H1 (cell line): ENCODE results near the gene DISP3. TPM values are rescaled to one million over a fixed set of nuclear protein-coding genes. Genes with fewer than 3 reads are reported as not detected.

Experiments
- BRCA1 ChIP-seq: IDR thresholded peaks from 2 replicates; pipeline ENCODE4 v1.6.1; 2012; ENCODE audit warnings: low read depth, low read length, improper control_type of control experiment
- CHD7 ChIP-seq: fragments of 300-600 bp; sonication (generic); IDR thresholded peaks from 2 replicates; pipeline ENCODE4 v1.7.1; 2012; ENCODE audit warnings: low read length, moderate library complexity, mild to moderate bottlenecking, inconsistent platforms; ENCODE audit not compliant: insufficient replicate concordance
- CTCF ChIP-seq, 3 experiments: IDR thresholded peaks; 1 replicate in 2 of 3; 2 replicates in 1 of 3; pipeline versions ENCODE4 v1.5.1 to v1.6.1; 2011; ENCODE audit warnings: low read length in 3 of 3, mild to moderate bottlenecking in 3 of 3, inconsistent platforms in 2 of 3, low read depth in 1 of 3, moderate library complexity in 1 of 3; ENCODE audit not compliant: insufficient read depth in 1 of 3; ENCODE audit errors: control extremely low read depth in 1 of 3
- POLR2A ChIP-seq, 2 experiments: IDR thresholded peaks; 1 replicate in 1 of 2; 2 replicates in 1 of 2; pipeline ENCODE4 v1.6.1; 2011; ENCODE audit warnings: low read depth in 2 of 2, low read length in 2 of 2, mild to moderate bottlenecking in 2 of 2; ENCODE audit errors: control extremely low read depth in 1 of 2
- RFX5 ChIP-seq: IDR thresholded peaks from 2 replicates; pipeline ENCODE4 v1.6.1; 2011; ENCODE audit warnings: low read depth, low read length, improper control_type of control experiment, borderline replicate concordance
- SAP30 ChIP-seq: fragments of 300-600 bp; sonication (generic); IDR thresholded peaks from 2 replicates; pipeline ENCODE4 v1.7.1; 2012; ENCODE audit warnings: low read length, moderate library complexity, mild to moderate bottlenecking, inconsistent platforms; ENCODE audit not compliant: insufficient read depth, insufficient replicate concordance
- SP1 ChIP-seq: IDR thresholded peaks from 2 replicates; pipeline ENCODE4 v1.6.1; 2011; ENCODE audit warnings: low read depth, low read length
- SP2 ChIP-seq: IDR thresholded peaks from 2 replicates; pipeline ENCODE4 v1.6.1; 2012; ENCODE audit warnings: mild to moderate bottlenecking, low read length, inconsistent platforms
- polyA plus RNA-seq, 7 experiments: library from polyadenylated mRNA; depleted of rRNA in 3 of 7; stranded (reverse) in 5 of 7; unstranded in 2 of 7; fragments of >200 nt in 5 of 7; fragments of 200-250 nt in 2 of 7; gene quantifications; 1 replicate in 5 of 7; 2 replicates in 1 of 7; 4 replicates in 1 of 7; pipeline versions ENCODE4 v1.2.1 to v1.2.3, GENCODE V29; 2011 to 2013; ENCODE audit warnings: missing spikeins in 2 of 7, mixed read lengths in 2 of 7
- total RNA-seq: library from RNA; stranded (reverse); fragmentation: NEBNext Ultra II Directional; extraction: Animal tissue kit (Norgen Biotek cat#: 25700); gene quantifications from 2 replicates; pipeline ENCODE4 v1.2.1, GENCODE V29; 2021

The DISP3 gene
- total and polyA plus RNA-seq, 2 of the 8 experiments (the other 6 are each of a cell fraction or from before 2014, with no cell fraction given) = 3.4 to 4.6 TPM

GRCh38 chr1:11432526-11432925 is 46.4 kb upstream of the DISP3 start (continued):
- no peak for TF ChIP-seq CHD7
- TF ChIP-seq SAP30 = no peak
- no peak for TF ChIP-seq RFX5
- TF ChIP-seq POLR2A (IDR thresholded peaks at IDR 0.05; ENCODE audit: control extremely low read depth in 1 of 2, low read depth in 2 of 2, low read length in 2 of 2) = no peak
- TF ChIP-seq CTCF (IDR thresholded peaks at IDR 0.05; ENCODE audit: control extremely low read depth in 1 of 3, insufficient read depth in 1 of 3, low read depth in 1 of 3, low read length in 3 of 3) = no peak
- no peak for TF ChIP-seq BRCA1
- TF ChIP-seq SP2 = no peak
- TF ChIP-seq SP1 = no peak
